Measurements from ENCODE around the gene LAMA4. TPM values are rescaled to one million over a fixed set of nuclear protein-coding genes. Genes with fewer than 3 reads are reported as not detected.

Gene LAMA4
- total RNA-seq, 3 donors from 2014 or later: 15.9 to 101 (median 37.0) TPM

GRCh38 chr6:112207131-112207530, 47.2 kb downstream of the LAMA4 start:
- intact Hi-C loops (cut with DNase I, micrococcal nuclease): no loop called here
- H3K36me3 ChIP-seq (ENCODE audit: low read depth): no peaks in the 10 kb centered on the region
- H3K4me3 ChIP-seq: no peak overlapping the region
- DNase-seq (no peak), ATAC-seq (no peak)
- peaks cover 11% of the 10 kb centered on the region for H3K4me1 ChIP-seq (ENCODE audit: low read depth)
- H3K9me3 ChIP-seq: no peaks in the 10 kb centered on the region
- no peak for TF ChIP-seq CTCF (IDR thresholded peaks at IDR 0.05)

GRCh38 chr6:112206110-112206458, 48.3 kb downstream of the LAMA4 start:
- Histone ChIP-seq H3K4me1 (ENCODE audit: low read depth) (peaks cover 11% of the 10 kb centered on the region), H3K36me3 (ENCODE audit: low read depth) (no peaks in the 10 kb centered on the region), H3K9me3 (no peaks in the 10 kb centered on the region), H3K4me3 (no peak overlapping the region)
- no peak for ATAC-seq
- DNase-seq: no peak
- intact Hi-C loops (cut with DNase I, micrococcal nuclease): no loop called here
- TF ChIP-seq CTCF (IDR thresholded peaks at IDR 0.05): no peak

GRCh38 chr6:112205427-112206109, 48.8 kb downstream of the LAMA4 start:
- Histone ChIP-seq H3K9me3 (no peaks in the 10 kb centered on the region), H3K4me3 (no peak overlapping the region), H3K36me3 (ENCODE audit: low read depth) (no peaks in the 10 kb centered on the region), H3K4me1 (ENCODE audit: low read depth) (peaks cover 11% of the 10 kb centered on the region)
- no peak for ATAC-seq
- TF ChIP-seq CTCF (IDR thresholded peaks at IDR 0.05): no peak
- intact Hi-C loops (cut with DNase I, micrococcal nuclease): no loop called here
- DNase-seq: no peak

- DNase-seq (no peak), ATAC-seq (no peak)
- H3K4me3 ChIP-seq: no peak overlapping the region
- intact Hi-C loops (cut with DNase I, micrococcal nuclease): no loop called here
- no peaks in the 10 kb centered on the region for H3K36me3 ChIP-seq (ENCODE audit: low read depth)
- H3K4me1 ChIP-seq (ENCODE audit: low read depth): peaks cover 11% of the 10 kb centered on the region
- no peak for TF ChIP-seq CTCF (IDR thresholded peaks at IDR 0.05)
- H3K9me3 ChIP-seq: no peaks in the 10 kb centered on the region
These were observed 50.0 kb downstream of the LAMA4 start for GRCh38 chr6:112204350-112204706.

- Histone ChIP-seq H3K9me3 (no peaks in the 10 kb centered on the region), H3K4me3 (no peak overlapping the region), H3K4me1 (ENCODE audit: low read depth) (peaks cover 11% of the 10 kb centered on the region), H3K36me3 (ENCODE audit: low read depth) (no peaks in the 10 kb centered on the region)
- DNase-seq (no peak), ATAC-seq (no peak)
- no peak for TF ChIP-seq CTCF (IDR thresholded peaks at IDR 0.05)
- intact Hi-C loops (cut with DNase I, micrococcal nuclease): no loop called here
These were observed 50.6 kb downstream of the LAMA4 start for GRCh38 chr6:112203577-112204349.

Data from mucosa of descending colon (tissue), 3 donors.